ENCODE measurements around the gene INTS13. TPM values are rescaled to one million over a fixed set of nuclear protein-coding genes. Genes with fewer than 3 reads are reported as not detected.
"Not testable (repeated sequence)": the region's sequence is repeated elsewhere in the genome, so short reads cannot be mapped to it uniquely, and the experiment has no call there.

INTS13 gene
- total and polyA plus RNA-seq, 3 experiments from 2014 or later: 22.3 to 64.5 (median 58.7) TPM

- Histone ChIP-seq H3K9me3 (ENCODE audit: low read length) (no peaks in the 10 kb centered on the region), H3K27ac (ENCODE audit: low read depth, low read length) (no peak overlapping the region), H3K36me3 (ENCODE audit: insufficient read depth, low read length) (peaks cover 17% of the 10 kb centered on the region), H3K4me3 (ENCODE audit: low read length) (no peak overlapping the region), H3K4me1 (ENCODE audit: insufficient read depth, low read length) (peaks cover 12% of the 10 kb centered on the region), H3K27me3 (ENCODE audit: insufficient read depth, low read length, poor library complexity, severe bottlenecking) (no peaks in the 10 kb centered on the region)
- peaks cover 30 to 51% (median 45%) of the 10 kb centered on the region in 3 donors for H3K4me1 Mint-ChIP-seq
- peak overlapping the region in 1 of 8 donors; percentile 32 for H3K27ac Mint-ChIP-seq
- peaks cover 15 to 70% (median 20%) of the 10 kb centered on the region in 3 donors for H3K36me3 Mint-ChIP-seq
- H3K4me3 Mint-ChIP-seq: no peak overlapping the region
- CTCF ChIA-PET: no interaction called here
- no peaks in the 10 kb centered on the region for H3K27me3 Mint-ChIP-seq
- POLR2A ChIA-PET: no interaction called here
- no peaks in the 10 kb centered on the region for H3K9me3 Mint-ChIP-seq
- no peak for DNase-seq
Observed at GRCh38 chr12:26928661-26929060, 9.1 kb downstream of the INTS13 start.

- Histone ChIP-seq H3K4me3 (ENCODE audit: low read length) (no peak overlapping the region), H3K4me1 (ENCODE audit: insufficient read depth, low read length) (no peaks in the 10 kb centered on the region), H3K36me3 (ENCODE audit: insufficient read depth, low read length) (peaks cover 11% of the 10 kb centered on the region), H3K9me3 (ENCODE audit: low read length) (no peaks in the 10 kb centered on the region), H3K27me3 (ENCODE audit: insufficient read depth, low read length, poor library complexity, severe bottlenecking) (no peaks in the 10 kb centered on the region), H3K27ac (ENCODE audit: low read depth, low read length) (no peak overlapping the region)
- POLR2A ChIA-PET: no interaction called here
- Mint-ChIP-seq H3K27ac (no peak overlapping the region), H3K9me3 (no peaks in the 10 kb centered on the region), H3K36me3 (peaks cover under 1 to 69% (median 23%) of the 10 kb centered on the region in 3 donors), H3K4me1 (peaks cover 0 to 5% (median 0%) of the 10 kb centered on the region in 3 donors), H3K4me3 (no peak overlapping the region), H3K27me3 (no peaks in the 10 kb centered on the region)
- DNase-seq: no peak
- CTCF ChIA-PET: no interaction called here
Observed at GRCh38 chr12:26921886-26922285, 15.9 kb downstream of the INTS13 start.

GRCh38 chr12:26919216-26919555 lies 18.6 kb downstream of the INTS13 start:
- POLR2A ChIA-PET: interaction anchor here (0.5 kb wide), 1 partner anchor 96 kb away, joined by 3 read pairs; no protein-coding TSS in a partner anchor
- Mint-ChIP-seq H3K4me3 (no peak overlapping the region), H3K36me3 (peaks cover 6 to 69% (median 29%) of the 10 kb centered on the region in 3 donors), H3K9me3 (no peaks in the 10 kb centered on the region), H3K27me3 (no peaks in the 10 kb centered on the region), H3K27ac (peak overlapping the region in 1 of 8 donors; percentile 42), H3K4me1 (no peaks in the 10 kb centered on the region)
- DNase-seq: no peak
- Histone ChIP-seq H3K36me3 (ENCODE audit: insufficient read depth, low read length) (peaks cover 12% of the 10 kb centered on the region), H3K4me3 (ENCODE audit: low read length) (no peak overlapping the region), H3K27me3 (ENCODE audit: insufficient read depth, low read length, poor library complexity, severe bottlenecking) (no peaks in the 10 kb centered on the region), H3K9me3 (ENCODE audit: low read length) (no peaks in the 10 kb centered on the region), H3K27ac (ENCODE audit: low read depth, low read length) (no peak overlapping the region), H3K4me1 (ENCODE audit: insufficient read depth, low read length) (no peaks in the 10 kb centered on the region)
- CTCF ChIA-PET: interaction anchor here (1.1 to 1.7 kb wide), 3 partner anchors 34 to 62 kb away, joined by 3 to 4 read pairs (median 3); no protein-coding TSS in a partner anchor

- H3K4me1 ChIP-seq (ENCODE audit: insufficient read depth, low read length): no peaks in the 10 kb centered on the region
- Mint-ChIP-seq H3K36me3 (peaks cover 6 to 67% (median 30%) of the 10 kb centered on the region in 3 donors), H3K4me3 (no peak overlapping the region), H3K27me3 (no peaks in the 10 kb centered on the region), H3K9me3 (no peaks in the 10 kb centered on the region), H3K27ac (no peak overlapping the region), H3K4me1 (no peaks in the 10 kb centered on the region)
- no peak for DNase-seq
- H3K4me3 ChIP-seq (ENCODE audit: low read length): no peak overlapping the region
- ChIA-PET POLR2A (interaction anchor here (0.7 kb wide), 1 partner anchor 13 kb away, joined by 3 read pairs; no protein-coding TSS in a partner anchor), CTCF (interaction anchor here (1.1 to 1.7 kb wide), 3 partner anchors 33 to 63 kb away, joined by 3 to 4 read pairs (median 3); no protein-coding TSS in a partner anchor)
- H3K36me3 ChIP-seq (ENCODE audit: insufficient read depth, low read length): peaks cover 12% of the 10 kb centered on the region
- H3K27me3 ChIP-seq (ENCODE audit: insufficient read depth, low read length, poor library complexity, severe bottlenecking): no peaks in the 10 kb centered on the region
- no peak overlapping the region for H3K27ac ChIP-seq (ENCODE audit: low read depth, low read length)
- H3K9me3 ChIP-seq (ENCODE audit: low read length): no peaks in the 10 kb centered on the region
Observed at GRCh38 chr12:26918321-26919215, 19.2 kb downstream of the INTS13 start.

GRCh38 chr12:26906704-26907103 lies 31.1 kb downstream of the INTS13 start:
- H3K9me3 Mint-ChIP-seq: peaks cover 0 to 7% (median 0%) of the 10 kb centered on the region in 5 donors
- Histone ChIP-seq H3K4me1 (ENCODE audit: insufficient read depth, low read length) (no peaks in the 10 kb centered on the region), H3K9me3 (ENCODE audit: low read length) (no peaks in the 10 kb centered on the region), H3K36me3 (ENCODE audit: insufficient read depth, low read length) (peaks cover 11% of the 10 kb centered on the region), H3K27me3 (ENCODE audit: insufficient read depth, low read length, poor library complexity, severe bottlenecking) (no peaks in the 10 kb centered on the region), H3K4me3 (ENCODE audit: low read length) (no peak overlapping the region), H3K27ac (ENCODE audit: low read depth, low read length) (no peak overlapping the region)
- peaks cover 2 to 26% (median 7%) of the 10 kb centered on the region in 3 donors for H3K4me1 Mint-ChIP-seq
- DNase-seq: no peak
- H3K36me3 Mint-ChIP-seq: peaks cover 29 to 86% (median 37%) of the 10 kb centered on the region in 3 donors
- POLR2A ChIA-PET: no interaction called here
- no peak overlapping the region for H3K4me3 Mint-ChIP-seq
- H3K27ac Mint-ChIP-seq: peak overlapping the region in 6 of 8 donors; percentile 0 to 61 (median 46)
- CTCF ChIA-PET: no interaction called here
- H3K27me3 Mint-ChIP-seq: no peaks in the 10 kb centered on the region

- no peak for DNase-seq
- H3K27ac Mint-ChIP-seq: peak overlapping the region in 2 of 8 donors; percentile 36 to 61
- H3K27me3 Mint-ChIP-seq: no peaks in the 10 kb centered on the region
- H3K4me3 Mint-ChIP-seq: no peak overlapping the region
- POLR2A ChIA-PET: no interaction called here
- CTCF ChIA-PET: no interaction called here
- H3K27ac ChIP-seq (ENCODE audit: low read depth, low read length): no peak overlapping the region
- no peaks in the 10 kb centered on the region for H3K27me3 ChIP-seq (ENCODE audit: insufficient read depth, low read length, poor library complexity, severe bottlenecking)
- H3K4me1 Mint-ChIP-seq: peaks cover 2 to 27% (median 7%) of the 10 kb centered on the region in 3 donors
- H3K9me3 Mint-ChIP-seq: peaks cover 0 to 7% (median 0%) of the 10 kb centered on the region in 5 donors
- no peaks in the 10 kb centered on the region for H3K9me3 ChIP-seq (ENCODE audit: low read length)
- no peaks in the 10 kb centered on the region for H3K4me1 ChIP-seq (ENCODE audit: insufficient read depth, low read length)
- H3K36me3 ChIP-seq (ENCODE audit: insufficient read depth, low read length): peaks cover 9% of the 10 kb centered on the region
- peaks cover 34 to 87% (median 39%) of the 10 kb centered on the region in 3 donors for H3K36me3 Mint-ChIP-seq
- H3K4me3 ChIP-seq (ENCODE audit: low read length): no peak overlapping the region
Observed at GRCh38 chr12:26906024-26906423, 31.8 kb downstream of the INTS13 start.

- H3K9me3 ChIP-seq (ENCODE audit: low read length); H3K9me3 Mint-ChIP-seq; H3K27ac ChIP-seq (ENCODE audit: low read depth, low read length); H3K27me3 ChIP-seq (ENCODE audit: insufficient read depth, low read length, poor library complexity, severe bottlenecking); H3K4me1 ChIP-seq (ENCODE audit: insufficient read depth, low read length); POLR2A ChIA-PET; H3K36me3 ChIP-seq (ENCODE audit: insufficient read depth, low read length); H3K27me3 Mint-ChIP-seq; DNase-seq; H3K4me3 Mint-ChIP-seq; H3K27ac Mint-ChIP-seq; H3K4me3 ChIP-seq (ENCODE audit: low read length): not testable (repeated sequence)
- peaks cover 2 to 31% (median 7%) of the 10 kb centered on the region in 3 donors for H3K4me1 Mint-ChIP-seq
- peaks cover 44 to 88% (median 48%) of the 10 kb centered on the region in 3 donors for H3K36me3 Mint-ChIP-seq
- CTCF ChIA-PET: interaction anchor here (1.0 kb wide), 1 partner anchor 18 kb away, joined by 4 read pairs; no protein-coding TSS in a partner anchor
Observed at GRCh38 chr12:26903396-26903795, 34.4 kb downstream of the INTS13 start.

GRCh38 chr12:26896913-26897312 lies 40.9 kb downstream of the INTS13 start:
- Mint-ChIP-seq H3K27me3 (no peaks in the 10 kb centered on the region), H3K4me3 (no peak overlapping the region), H3K27ac (peak overlapping the region in 2 of 8 donors; percentile 40), H3K36me3 (peaks cover 20 to 33% (median 21%) of the 10 kb centered on the region in 3 donors), H3K4me1 (peaks cover 0 to 8% (median under 1%) of the 10 kb centered on the region in 3 donors), H3K9me3 (peaks cover 0 to 2% (median 0%) of the 10 kb centered on the region in 5 donors)
- POLR2A ChIA-PET: no interaction called here
- H3K4me1 ChIP-seq (ENCODE audit: insufficient read depth, low read length): no peaks in the 10 kb centered on the region
- H3K9me3 ChIP-seq (ENCODE audit: low read length): no peaks in the 10 kb centered on the region
- no peak for DNase-seq
- CTCF ChIA-PET: interaction anchor here (5.5 kb wide), 1 partner anchor 12 kb away, joined by 16 read pairs; no protein-coding TSS in a partner anchor
- H3K4me3 ChIP-seq (ENCODE audit: low read length): no peak overlapping the region
- H3K36me3 ChIP-seq (ENCODE audit: insufficient read depth, low read length): peaks cover 8% of the 10 kb centered on the region
- H3K27ac ChIP-seq (ENCODE audit: low read depth, low read length): no peak overlapping the region
- H3K27me3 ChIP-seq (ENCODE audit: insufficient read depth, low read length, poor library complexity, severe bottlenecking): no peaks in the 10 kb centered on the region

Measured in CD8-positive, alpha-beta memory T cell (primary cell).